MM.1S (cell line): ENCODE results near the gene SHC2.
"Not testable (repeated sequence)": the region's sequence is repeated elsewhere in the genome, so short reads cannot be mapped to it uniquely, and the experiment has no call there.

Source experiments
- DNase-seq: peaks from one replicate; pipeline ENCODE4 v3.0.0-alpha.2; 2015
- H2AFZ ChIP-seq: fragments of 300-600 bp; sonication (generic); 2 replicates; pipeline ENCODE4 v1.6.0; 2016; ENCODE audit warnings: antibody characterized with exemption, low read length
- H3F3A ChIP-seq: fragments of 300-600 bp; sonication (generic); 2 replicates; pipeline ENCODE4 v1.6.1; 2016; ENCODE audit warnings: mild to moderate bottlenecking, antibody characterized with exemption, low read length, moderate library complexity, mixed read lengths; ENCODE audit not compliant: insufficient read depth
- H3K27ac ChIP-seq: fragments of 300-600 bp; sonication (generic); 2 replicates; pipeline ENCODE4 v1.5.1; 2016; ENCODE audit warnings: mild to moderate bottlenecking, low read length
- H3K27me3 ChIP-seq: fragments of 300-600 bp; sonication (generic); replicated peaks from 2 replicates; pipeline ENCODE4 v1.6.0; 2016; ENCODE audit warnings: low read length; ENCODE audit not compliant: insufficient read depth
- H3K36me3 ChIP-seq: fragments of 300-600 bp; sonication (generic); replicated peaks from 2 replicates; pipeline ENCODE4 v1.6.1; 2016; ENCODE audit warnings: mild to moderate bottlenecking, low read length, mixed read lengths; ENCODE audit not compliant: insufficient read depth
- H3K4me1 ChIP-seq: fragments of 300-600 bp; sonication (generic); 2 replicates; pipeline ENCODE4 v1.6.1; 2016; ENCODE audit warnings: low read length, mixed read lengths
- H3K4me2 ChIP-seq: fragments of 300-600 bp; sonication (generic); 2 replicates; pipeline ENCODE4 v1.6.0; 2016; ENCODE audit warnings: low read depth, low read length
- H3K4me3 ChIP-seq: fragments of 300-600 bp; sonication (generic); 2 replicates; pipeline ENCODE4 v1.5.1; 2016; ENCODE audit warnings: low read length, mixed read lengths
- H3K79me2 ChIP-seq: fragments of 300-600 bp; sonication (generic); 2 replicates; pipeline ENCODE4 v1.6.1; 2016; ENCODE audit warnings: mixed run types, low read length, mixed read lengths
- H3K9ac ChIP-seq: fragments of 300-600 bp; sonication (generic); 2 replicates; pipeline ENCODE4 v1.6.1; 2016; ENCODE audit warnings: low read length, mixed read lengths
- H3K9me2 ChIP-seq: fragments of 300-600 bp; sonication (generic); replicated peaks from 2 replicates; pipeline ENCODE4 v1.6.1; 2016; ENCODE audit warnings: mild to moderate bottlenecking, low read length, mixed read lengths; ENCODE audit not compliant: insufficient read depth
- H3K9me3 ChIP-seq: fragments of 300-600 bp; sonication (generic); replicated peaks from 2 replicates; pipeline ENCODE4 v1.6.1; 2016; ENCODE audit warnings: mild to moderate bottlenecking, low read length, mixed read lengths; ENCODE audit not compliant: insufficient read depth
- H4K20me1 ChIP-seq: fragments of 300-600 bp; sonication (generic); 2 replicates; pipeline ENCODE4 v1.6.1; 2016; ENCODE audit warnings: mild to moderate bottlenecking, low read length, moderate library complexity, mixed read lengths; ENCODE audit not compliant: insufficient read depth
- CTCF ChIP-seq: fragments of 300-600 bp; sonication (generic); IDR thresholded peaks from 2 replicates; pipeline ENCODE4 v1.5.1; 2016; ENCODE audit warnings: antibody characterized with exemption, low read length, mixed read lengths
- EZH2 ChIP-seq: fragments of 300-600 bp; sonication (generic); optimal IDR thresholded peaks from 2 replicates; pipeline ENCODE3; 2017; ENCODE audit warnings: low read depth, mild to moderate bottlenecking, antibody characterized with exemption, low read length, mixed read lengths
- EZH2phosphoT487 ChIP-seq: fragments of 300-600 bp; sonication (generic); IDR thresholded peaks from 2 replicates; pipeline ENCODE4 v1.6.1; 2018; ENCODE audit warnings: antibody characterized with exemption, low read length

The SHC2 gene

GRCh38 chr19:397321-397720 lies 63.5 kb downstream of the SHC2 start:
- no peaks in the 10 kb centered on the region for H3K9me2 ChIP-seq
- H3K4me3 ChIP-seq, result no peak overlapping the region
- no peak overlapping the region for H2AFZ ChIP-seq
- peaks cover 38% of the 10 kb centered on the region for H3K27me3 ChIP-seq
- TF ChIP-seq EZH2phosphoT487 (no peak), CTCF (no peak), EZH2 (no peak)
- H3K4me2 ChIP-seq, result no peak overlapping the region
- H3K36me3 ChIP-seq, result no peaks in the 10 kb centered on the region
- H4K20me1 ChIP-seq, result no peaks in the 10 kb centered on the region
- no peak overlapping the region for H3K9ac ChIP-seq
- no peaks in the 10 kb centered on the region for H3K9me3 ChIP-seq
- H3K4me1 ChIP-seq, result no peaks in the 10 kb centered on the region
- DNase-seq, result no peak
- no peaks in the 10 kb centered on the region for H3K79me2 ChIP-seq
- H3F3A ChIP-seq, result no peaks in the 10 kb centered on the region
- no peak overlapping the region for H3K27ac ChIP-seq

- Histone ChIP-seq H3K27me3 (peaks cover 44% of the 10 kb centered on the region), H4K20me1 (no peaks in the 10 kb centered on the region), H3K9me2 (no peaks in the 10 kb centered on the region), H3K4me3 (no peak overlapping the region), H3K79me2 (no peaks in the 10 kb centered on the region), H3F3A (no peaks in the 10 kb centered on the region), H3K27ac (no peak overlapping the region), H2AFZ (no peak overlapping the region), H3K9ac (no peak overlapping the region), H3K4me2 (no peak overlapping the region), H3K4me1 (no peaks in the 10 kb centered on the region), H3K36me3 (no peaks in the 10 kb centered on the region), H3K9me3 (no peaks in the 10 kb centered on the region)
- TF ChIP-seq EZH2 (no peak), EZH2phosphoT487 (no peak), CTCF (no peak)
- DNase-seq, result no peak
Observed at GRCh38 chr19:395467-395866, 65.4 kb downstream of the SHC2 start.

GRCh38 chr19:394857-395256 lies 66.0 kb downstream of the SHC2 start:
- H3K27ac ChIP-seq, H3K9me3 ChIP-seq, DNase-seq, H3K9ac ChIP-seq, H3K9me2 ChIP-seq, H3K4me2 ChIP-seq, H3K4me1 ChIP-seq, H3K4me3 ChIP-seq, H3K36me3 ChIP-seq, H3F3A ChIP-seq, H3K79me2 ChIP-seq, H2AFZ ChIP-seq, H4K20me1 ChIP-seq: not testable (repeated sequence)
- peaks cover 51% of the 10 kb centered on the region for H3K27me3 ChIP-seq

- DNase-seq, H3K9me2 ChIP-seq, H3K9me3 ChIP-seq, H3F3A ChIP-seq, H3K4me1 ChIP-seq, H3K9ac ChIP-seq, H3K4me3 ChIP-seq, H4K20me1 ChIP-seq, H3K4me2 ChIP-seq, H3K79me2 ChIP-seq, H3K27ac ChIP-seq, H2AFZ ChIP-seq, H3K36me3 ChIP-seq: not testable (repeated sequence)
- H3K27me3 ChIP-seq, result peaks cover 64% of the 10 kb centered on the region
Observed at GRCh38 chr19:393560-393959, 67.3 kb downstream of the SHC2 start.
